ENCODE measurements around the gene BMP2K. TPM values are rescaled to one million over a fixed set of nuclear protein-coding genes. Genes with fewer than 3 reads are reported as not detected.
A peak's percentile ranks its signal among the peaks of the same experiment; 100 is the strongest.
"Not testable (repeated sequence)": the region's sequence is repeated elsewhere in the genome, so short reads cannot be mapped to it uniquely, and the experiment has no call there.

Gene BMP2K
- total RNA-seq, 2 experiments from 2014 or later = 4.6 to 5.6 TPM

- H3K4me1 Mint-ChIP-seq (ENCODE audit: low read depth) = peaks cover 5% of the 10 kb centered on the region
- H3K27ac Mint-ChIP-seq = no peak overlapping the region
- no peak overlapping the region for H3K4me3 Mint-ChIP-seq
- no peaks in the 10 kb centered on the region for H3K9me3 ChIP-seq (ENCODE audit: control insufficient read depth in 1 of 2, insufficient read depth in 1 of 2, low read length in 2 of 2)
- ChIA-PET CTCF (interaction anchor here (0.7 to 0.8 kb wide), 2 partner anchors 22 to 86 kb away, joined by 3 read pairs; no protein-coding TSS in a partner anchor), POLR2A (interaction anchor here (0.6 to 0.7 kb wide), 2 partner anchors 58 to 427 kb away, joined by 3 to 5 read pairs; no protein-coding TSS in a partner anchor)
- no peak overlapping the region for H3K27ac ChIP-seq (ENCODE audit: low read depth in 1 of 2, low read length in 2 of 2)
- no peak for TF ChIP-seq CTCF (IDR thresholded peaks at IDR 0.05)
- ATAC-seq (ENCODE audit: poor library complexity) (no peak), DNase-seq (no peak)
- no peaks in the 10 kb centered on the region for H3K4me1 ChIP-seq (ENCODE audit: insufficient read depth, low read length)
- no peak overlapping the region for H3K4me3 ChIP-seq (ENCODE audit: low read length)
- no peaks in the 10 kb centered on the region for H3K27me3 Mint-ChIP-seq
- H3K27me3 ChIP-seq (ENCODE audit: control insufficient read depth in 1 of 2, insufficient read depth in 2 of 2, low read length in 2 of 2) = no peaks in the 10 kb centered on the region
- intact Hi-C loops (cut with DNase I, micrococcal nuclease) = loop anchor here (1.0 to 10.0 kb wide), 10 partner anchors 87 to 1479 kb away; partner anchors contain the start of gene BMP2K (in 1 of the 2)
- no peaks in the 10 kb centered on the region for H3K9me3 Mint-ChIP-seq
- H3K36me3 ChIP-seq (ENCODE audit: insufficient read depth, low read length) = no peaks in the 10 kb centered on the region
- H3K36me3 Mint-ChIP-seq (ENCODE audit: low read depth) = peaks cover 20% of the 10 kb centered on the region
These were observed 87.8 kb downstream of the BMP2K start for GRCh38 chr4:78863991-78864390.

GRCh38 chr4:78864405-78865024 lies 88.4 kb downstream of the BMP2K start:
- no peaks in the 10 kb centered on the region for H3K9me3 ChIP-seq (ENCODE audit: control insufficient read depth in 1 of 2, insufficient read depth in 1 of 2, low read length in 2 of 2)
- ATAC-seq (ENCODE audit: poor library complexity) (peak; percentile 55), DNase-seq (peak in 5 of 14 experiments; percentile 2 to 79 (median 67))
- H3K36me3 ChIP-seq (ENCODE audit: insufficient read depth, low read length) = no peaks in the 10 kb centered on the region
- H3K27ac ChIP-seq (ENCODE audit: low read depth in 1 of 2, low read length in 2 of 2) = no peak overlapping the region
- Mint-ChIP-seq H3K4me3 (no peak overlapping the region), H3K27me3 (no peaks in the 10 kb centered on the region), H3K36me3 (ENCODE audit: low read depth) (peaks cover 23% of the 10 kb centered on the region), H3K4me1 (ENCODE audit: low read depth) (peaks cover 5% of the 10 kb centered on the region), H3K9me3 (no peaks in the 10 kb centered on the region), H3K27ac (no peak overlapping the region)
- no peak overlapping the region for H3K4me3 ChIP-seq (ENCODE audit: low read length)
- intact Hi-C loops (cut with DNase I, micrococcal nuclease) = loop anchor here (1.0 to 10.0 kb wide), 10 partner anchors 87 to 1480 kb away; partner anchors contain the start of gene BMP2K (in 2 of the 2)
- CTCF ChIA-PET = interaction anchor here (0.7 to 0.8 kb wide), 2 partner anchors 23 to 87 kb away, joined by 3 read pairs; no protein-coding TSS in a partner anchor
- TF ChIP-seq CTCF (IDR thresholded peaks at IDR 0.05) = peak; percentile 88
- H3K27me3 ChIP-seq (ENCODE audit: control insufficient read depth in 1 of 2, insufficient read depth in 2 of 2, low read length in 2 of 2) = no peaks in the 10 kb centered on the region
- POLR2A ChIA-PET = interaction anchor here (0.6 to 0.7 kb wide), 2 partner anchors 59 to 427 kb away, joined by 3 to 5 read pairs; no protein-coding TSS in a partner anchor
- no peaks in the 10 kb centered on the region for H3K4me1 ChIP-seq (ENCODE audit: insufficient read depth, low read length)

- Histone ChIP-seq H3K9me3 (ENCODE audit: control insufficient read depth in 1 of 2, insufficient read depth in 1 of 2, low read length in 2 of 2) (no peaks in the 10 kb centered on the region), H3K27me3 (ENCODE audit: control insufficient read depth in 1 of 2, insufficient read depth in 2 of 2, low read length in 2 of 2) (no peaks in the 10 kb centered on the region), H3K4me3 (ENCODE audit: low read length) (no peak overlapping the region), H3K27ac (ENCODE audit: low read depth in 1 of 2, low read length in 2 of 2) (no peak overlapping the region), H3K36me3 (ENCODE audit: insufficient read depth, low read length) (no peaks in the 10 kb centered on the region), H3K4me1 (ENCODE audit: insufficient read depth, low read length) (no peaks in the 10 kb centered on the region)
- Mint-ChIP-seq H3K9me3 (no peaks in the 10 kb centered on the region), H3K4me3 (no peak overlapping the region), H3K27ac (no peak overlapping the region), H3K4me1 (ENCODE audit: low read depth) (peaks cover 5% of the 10 kb centered on the region), H3K27me3 (no peaks in the 10 kb centered on the region), H3K36me3 (ENCODE audit: low read depth) (peaks cover 28% of the 10 kb centered on the region)
- CTCF ChIA-PET = no interaction called here
- intact Hi-C loops (cut with DNase I, micrococcal nuclease) = loop anchor here (2.0 to 10.0 kb wide), 5 partner anchors 88 to 1481 kb away; partner anchors contain the start of gene BMP2K (in 1 of the 2)
- POLR2A ChIA-PET = no interaction called here
- no peak for DNase-seq
- no peak for TF ChIP-seq CTCF (IDR thresholded peaks at IDR 0.05)
- no peak for ATAC-seq (ENCODE audit: poor library complexity)
These were observed 89.3 kb downstream of the BMP2K start for GRCh38 chr4:78865451-78865850.

- H3K9me3 ChIP-seq (ENCODE audit: control insufficient read depth in 1 of 2, insufficient read depth in 1 of 2, low read length in 2 of 2); POLR2A ChIA-PET; H3K4me3 Mint-ChIP-seq; H3K9me3 Mint-ChIP-seq; CTCF ChIA-PET; ATAC-seq (ENCODE audit: poor library complexity); H3K27me3 Mint-ChIP-seq; H3K27me3 ChIP-seq (ENCODE audit: control insufficient read depth in 1 of 2, insufficient read depth in 2 of 2, low read length in 2 of 2); H3K27ac Mint-ChIP-seq; H3K4me1 Mint-ChIP-seq (ENCODE audit: low read depth); DNase-seq; H3K4me1 ChIP-seq (ENCODE audit: insufficient read depth, low read length); H3K4me3 ChIP-seq (ENCODE audit: low read length); H3K27ac ChIP-seq (ENCODE audit: low read depth in 1 of 2, low read length in 2 of 2): not testable (repeated sequence)
- H3K36me3 ChIP-seq (ENCODE audit: insufficient read depth, low read length) = peaks cover 18% of the 10 kb centered on the region
- H3K36me3 Mint-ChIP-seq (ENCODE audit: low read depth) = peaks cover 55% of the 10 kb centered on the region
- intact Hi-C loops (cut with DNase I, micrococcal nuclease) = loop anchor here in 1 of 2 experiments (5.0 to 10.0 kb wide), 3 partner anchors 91 to 1484 kb away; partner anchors contain the start of gene BMP2K
These were observed 92.6 kb downstream of the BMP2K start for GRCh38 chr4:78868712-78869111.
